ENCODE data around the gene ITGA8. TPM values are rescaled to one million over a fixed set of nuclear protein-coding genes. Genes with fewer than 3 reads are reported as not detected.

Gene ITGA8
- total RNA-seq, 1 donor from 2014 or later, result 23.4 TPM

- H3K27ac ChIP-seq, result peak overlapping the region; percentile 56
- peak; percentile 45 to 61 for ATAC-seq
- TF ChIP-seq, protein P1, sequence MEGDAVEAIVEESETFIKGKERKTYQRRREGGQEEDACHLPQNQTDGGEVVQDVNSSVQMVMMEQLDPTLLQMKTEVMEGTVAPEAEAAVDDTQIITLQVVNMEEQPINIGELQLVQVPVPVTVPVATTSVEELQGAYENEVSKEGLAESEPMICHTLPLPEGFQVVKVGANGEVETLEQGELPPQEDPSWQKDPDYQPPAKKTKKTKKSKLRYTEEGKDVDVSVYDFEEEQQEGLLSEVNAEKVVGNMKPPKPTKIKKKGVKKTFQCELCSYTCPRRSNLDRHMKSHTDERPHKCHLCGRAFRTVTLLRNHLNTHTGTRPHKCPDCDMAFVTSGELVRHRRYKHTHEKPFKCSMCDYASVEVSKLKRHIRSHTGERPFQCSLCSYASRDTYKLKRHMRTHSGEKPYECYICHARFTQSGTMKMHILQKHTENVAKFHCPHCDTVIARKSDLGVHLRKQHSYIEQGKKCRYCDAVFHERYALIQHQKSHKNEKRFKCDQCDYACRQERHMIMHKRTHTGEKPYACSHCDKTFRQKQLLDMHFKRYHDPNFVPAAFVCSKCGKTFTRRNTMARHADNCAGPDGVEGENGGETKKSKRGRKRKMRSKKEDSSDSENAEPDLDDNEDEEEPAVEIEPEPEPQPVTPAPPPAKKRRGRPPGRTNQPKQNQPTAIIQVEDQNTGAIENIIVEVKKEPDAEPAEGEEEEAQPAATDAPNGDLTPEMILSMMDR (IDR thresholded peaks at IDR 0.05), result no peak
- H3K4me1 ChIP-seq, result peaks cover 15% of the 10 kb centered on the region
- H3K27me3 ChIP-seq (ENCODE audit: low read depth), result no peaks in the 10 kb centered on the region
- DNase-seq, result no peak
- no peak overlapping the region for H3K4me3 ChIP-seq
- peaks cover 1% of the 10 kb centered on the region for H3K9me3 ChIP-seq
- intact Hi-C loops (cut with DNase I), result no loop called here
- no peaks in the 10 kb centered on the region for H3K36me3 ChIP-seq
These were observed 16.0 kb upstream of the ITGA8 start for GRCh38 chr10:15735763-15736162.

DNA sequence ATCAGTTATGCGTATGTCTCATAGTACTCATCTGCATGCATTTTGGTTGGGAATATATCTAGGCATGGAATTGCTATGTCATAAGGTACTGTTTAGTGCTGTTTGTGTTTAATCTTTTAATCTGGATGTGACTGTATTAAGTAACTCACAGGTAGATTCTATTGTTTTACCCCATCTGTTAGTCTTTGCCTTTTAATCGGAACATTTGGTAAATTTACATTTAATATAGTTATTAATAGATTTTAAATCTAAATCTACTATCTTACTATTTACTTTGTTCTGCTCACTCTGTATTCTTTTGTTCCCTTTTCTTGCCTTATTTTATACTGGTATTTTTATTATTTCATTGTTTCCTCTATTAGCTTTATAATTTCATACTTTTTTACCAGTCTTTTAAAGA, 10.6 kb upstream of the ITGA8 start:
- Histone ChIP-seq H3K36me3 (no peaks in the 10 kb centered on the region), H3K27me3 (ENCODE audit: low read depth) (no peaks in the 10 kb centered on the region), H3K9me3 (peaks cover 8% of the 10 kb centered on the region), H3K4me3 (no peak overlapping the region), H3K27ac (no peak overlapping the region), H3K4me1 (peaks cover 4% of the 10 kb centered on the region)
- intact Hi-C loops (cut with DNase I), result no loop called here
- no peak for ATAC-seq
- TF ChIP-seq, protein P1 (IDR thresholded peaks at IDR 0.05), result no peak
- no peak for DNase-seq

DNA sequence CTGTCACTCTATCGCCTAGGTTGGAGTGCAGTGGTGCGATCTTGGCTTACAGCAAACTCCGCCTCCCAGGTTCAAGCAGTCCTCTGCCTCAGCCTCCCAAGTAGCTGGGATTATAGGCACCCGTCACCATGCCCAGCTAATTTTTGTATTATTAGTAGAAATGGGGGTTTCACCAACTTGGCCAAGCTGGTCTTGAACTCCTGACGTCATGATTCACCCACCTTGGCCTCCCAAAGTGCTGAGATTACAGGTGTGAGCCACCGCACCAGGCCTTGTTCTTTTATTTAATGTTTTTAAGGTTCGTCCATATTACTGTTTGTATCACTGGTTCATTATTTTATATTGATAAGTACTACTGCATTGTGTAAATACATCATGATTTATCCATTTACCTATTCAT, 10.2 kb upstream of the ITGA8 start:
- Histone ChIP-seq H3K4me1 (no peaks in the 10 kb centered on the region), H3K4me3 (no peak overlapping the region), H3K27ac (no peak overlapping the region), H3K9me3 (peaks cover 8% of the 10 kb centered on the region), H3K27me3 (ENCODE audit: low read depth) (no peaks in the 10 kb centered on the region), H3K36me3 (no peaks in the 10 kb centered on the region)
- intact Hi-C loops (cut with DNase I), result loop anchor here (10.0 kb wide), 2 partner anchors 145 to 295 kb away; no protein-coding TSS in a partner anchor
- TF ChIP-seq, protein P1 (IDR thresholded peaks at IDR 0.05), result no peak
- DNase-seq (no peak), ATAC-seq (no peak)

DNA sequence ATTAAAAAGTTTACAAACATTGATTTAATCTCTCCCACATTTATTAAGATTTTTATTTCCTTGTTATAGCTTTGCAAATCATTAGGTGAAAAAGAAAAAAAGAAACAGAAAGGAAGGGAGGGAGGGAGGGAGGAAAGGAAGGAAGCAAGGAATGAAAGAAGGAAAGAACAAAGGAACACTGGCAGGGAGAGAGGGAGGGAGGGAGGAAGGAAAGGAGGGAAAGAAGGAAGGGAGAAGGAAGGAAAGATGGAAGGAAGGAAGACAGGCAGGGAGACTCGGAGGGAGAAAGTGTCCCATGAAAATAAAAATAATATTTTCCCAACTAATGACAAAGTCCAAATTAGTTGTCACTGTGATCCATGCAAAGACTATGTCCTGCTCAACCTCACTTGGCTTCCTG, 6.3 kb upstream of the ITGA8 start:
- peaks cover under 1% of the 10 kb centered on the region for H3K27me3 ChIP-seq (ENCODE audit: low read depth)
- DNase-seq (no peak), ATAC-seq (no peak)
- H3K9me3 ChIP-seq, result peaks cover 8% of the 10 kb centered on the region
- no peaks in the 10 kb centered on the region for H3K4me1 ChIP-seq
- H3K27ac ChIP-seq, result no peak overlapping the region
- intact Hi-C loops (cut with DNase I), result loop anchor here (10.0 kb wide), 2 partner anchors 141 to 291 kb away; no protein-coding TSS in a partner anchor
- H3K4me3 ChIP-seq, result no peak overlapping the region
- TF ChIP-seq, protein P1 (IDR thresholded peaks at IDR 0.05), result no peak
- H3K36me3 ChIP-seq, result no peaks in the 10 kb centered on the region

DNA sequence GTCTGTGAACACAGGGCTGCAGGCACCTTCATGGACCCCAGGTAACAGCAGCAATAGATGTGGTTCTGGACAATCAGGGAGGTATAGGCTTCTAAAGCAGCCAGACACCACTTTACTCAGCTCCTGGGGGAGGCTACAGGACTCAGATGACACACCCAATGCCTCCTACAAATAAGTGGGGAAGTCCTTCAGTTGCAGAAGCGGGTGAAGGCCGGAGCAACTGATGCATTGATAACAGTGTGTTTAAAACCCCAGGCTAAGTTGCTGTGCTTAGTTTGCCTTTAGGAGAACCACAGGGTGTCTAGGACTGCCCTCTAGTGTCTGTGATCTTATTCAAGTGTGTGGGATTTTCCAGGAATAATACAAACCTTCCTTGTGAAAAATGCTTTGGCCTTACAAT, 5.9 kb upstream of the ITGA8 start:
- peaks cover 4% of the 10 kb centered on the region for H3K27me3 ChIP-seq (ENCODE audit: low read depth)
- H3K27ac ChIP-seq, result no peak overlapping the region
- ATAC-seq (peak; percentile 58 to 61), DNase-seq (no peak)
- H3K4me1 ChIP-seq, result no peaks in the 10 kb centered on the region
- H3K9me3 ChIP-seq, result peaks cover 5% of the 10 kb centered on the region
- no peaks in the 10 kb centered on the region for H3K36me3 ChIP-seq
- intact Hi-C loops (cut with DNase I), result loop anchor here (10.0 kb wide), 2 partner anchors 141 to 291 kb away; no protein-coding TSS in a partner anchor
- TF ChIP-seq, protein P1 (IDR thresholded peaks at IDR 0.05), result peak; percentile 54
- no peak overlapping the region for H3K4me3 ChIP-seq

Measured in lower lobe of right lung (tissue), 2 donors.